Spleen (tissue), 7 donors: Measurements from ENCODE around the gene PNMA8A.

ENCODE experiments used
- CTCF ChIP-seq, 11 experiments: fragments of 200-600 bp in 7 of 11; fragments of 450-650 bp in 4 of 11; sonication (generic) in 4 of 11; IDR thresholded peaks in 8 of 11; conservative IDR thresholded peaks in 3 of 11; 1 replicate in 7 of 11; 2 replicates in 4 of 11; pipeline versions ENCODE4 v1.4.0 to v1.8.0; 2016 to 2021; ENCODE audit warnings: antibody characterized with exemption in 11 of 11, inconsistent platforms in 4 of 11, mild to moderate bottlenecking in 1 of 11
- POLR2A ChIP-seq, 3 donors: fragments of 450-650 bp; IDR thresholded peaks; one replicate each; pipeline ENCODE4 v1.5.1; 2017; ENCODE audit warnings: antibody characterized with exemption in 3 of 3, mild to moderate bottlenecking in 1 of 3
- POLR2AphosphoS5 ChIP-seq, 3 donors: sonication (generic); formaldehyde crosslinking; IDR thresholded peaks; one replicate each; pipeline ENCODE4 v1.5.1; 2017; ENCODE audit warnings: antibody characterized with exemption in 3 of 3
- donor health status: DM: no; HTN: no; CAD: no; lungs with moderate emphysema.
- donor health status: DM: no; HTN: no; CAD: no.
- donor health status: DM: no; HTN: no; CAD: no.

DNA sequence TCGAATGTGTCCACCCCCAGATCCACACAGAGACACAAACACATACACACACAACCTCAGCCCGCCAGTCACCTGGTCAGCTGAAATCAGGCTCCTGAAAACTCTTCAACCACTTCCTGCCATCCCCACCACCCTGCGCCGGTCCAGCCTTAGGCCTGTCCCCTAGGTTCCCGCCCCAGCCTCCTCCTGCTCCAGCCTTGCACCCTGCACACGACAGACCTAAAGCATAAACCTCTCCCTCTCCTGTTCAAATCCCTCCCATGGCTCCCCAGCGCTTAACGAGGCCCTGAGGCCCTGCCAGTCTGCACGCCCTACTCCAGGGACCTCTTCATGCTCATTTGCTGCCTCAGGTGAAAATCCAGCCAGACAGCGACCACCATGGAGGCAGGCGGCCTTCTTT is 17.2 kb upstream of the PNMA8A start:
- TF ChIP-seq CTCF (IDR thresholded peaks at IDR 0.05 in 8 of 11, conservative IDR thresholded peaks at IDR 0.05 in 3 of 11): no peak
- no peak for TF ChIP-seq POLR2A (IDR thresholded peaks at IDR 0.05)
- no peak for TF ChIP-seq POLR2AphosphoS5 (IDR thresholded peaks at IDR 0.05)
